Camera-type eye (tissue), 1 donor: ENCODE measurements around the gene C3. TPM values are rescaled to one million over a fixed set of nuclear protein-coding genes. Genes with fewer than 3 reads are reported as not detected.

ENCODE experiments used
- total RNA-seq: library from RNA; depleted of rRNA; stranded (reverse); fragments of >200 nt; gene quantifications from one replicate; pipeline ENCODE4 v1.2.3, GENCODE V29; 2014

The C3 gene
- 104 TPM for total RNA-seq

GRCh38 chr19:6720369-6721137 lies at the start of gene C3:
C3 (minus strand) TSS chr19:6720650; CDS start chr19:6720589, 61 bp downstream.

GRCh38 chr19:6767357-6768235 lies 47.1 kb upstream of the C3 start, which contains the start of gene SH2D3A:
SH2D3A (minus strand) TSS chr19:6767435; CDS start chr19:6763748, 3,687 bp downstream.

GRCh38 chr19:6739390-6739882 lies 19.0 kb upstream of the C3 start, which contains the start of gene TRIP10:
TRIP10 (plus strand) TSS chr19:6739680; CDS start chr19:6739762, 82 bp downstream.

GRCh38 chr19:6737284-6737872 lies 16.9 kb upstream of the C3 start, which contains the start of gene GPR108:
GPR108 (minus strand) TSS chr19:6737580; CDS start chr19:6737576, 4 bp downstream.

Other genes starting within 250 kb of the C3 start
- gene DENND1C, start 238.9 kb downstream of the C3 start, total RNA-seq, result 0.49 TPM
- 51.8 TPM for gene TUBB4A, start 218.3 kb downstream of the C3 start, total RNA-seq
- gene TNFSF9, start 189.6 kb downstream of the C3 start, total RNA-seq, result 0.44 TPM
- gene CD70, start 129.5 kb downstream of the C3 start, total RNA-seq, result 1.8 TPM
- 0.33 TPM for gene TNFSF14, start 50.5 kb downstream of the C3 start, total RNA-seq
- gene GPR108, start 16.9 kb upstream of the C3 start, total RNA-seq, result 37.9 TPM
- gene TRIP10, start 19.0 kb upstream of the C3 start, total RNA-seq, result 44.9 TPM
- gene SH2D3A, start 46.8 kb upstream of the C3 start, total RNA-seq, result 1.5 TPM
- 4.9 TPM for gene VAV1, start 52.1 kb upstream of the C3 start, total RNA-seq
- gene ADGRE1, start 166.9 kb upstream of the C3 start, total RNA-seq, result 2.1 TPM